HG03432 (cell line): Measurements from ENCODE around the gene CNTLN.
"Not testable (repeated sequence)": the region's sequence is repeated elsewhere in the genome, so short reads cannot be mapped to it uniquely, and the experiment has no call there.

Experiments used
- ATAC-seq: cut with Tn5 transposase; IDR thresholded peaks from one replicate; pipeline ENCODE4 v1.9.1; 2021; ENCODE audit warnings: mild to moderate bottlenecking, moderate library complexity; ENCODE audit not compliant: unreplicated experiment

Gene CNTLN

GRCh38 chr9:17397166-17397728, 262.4 kb downstream of the CNTLN start:
- not testable (repeated sequence) for ATAC-seq

DNA sequence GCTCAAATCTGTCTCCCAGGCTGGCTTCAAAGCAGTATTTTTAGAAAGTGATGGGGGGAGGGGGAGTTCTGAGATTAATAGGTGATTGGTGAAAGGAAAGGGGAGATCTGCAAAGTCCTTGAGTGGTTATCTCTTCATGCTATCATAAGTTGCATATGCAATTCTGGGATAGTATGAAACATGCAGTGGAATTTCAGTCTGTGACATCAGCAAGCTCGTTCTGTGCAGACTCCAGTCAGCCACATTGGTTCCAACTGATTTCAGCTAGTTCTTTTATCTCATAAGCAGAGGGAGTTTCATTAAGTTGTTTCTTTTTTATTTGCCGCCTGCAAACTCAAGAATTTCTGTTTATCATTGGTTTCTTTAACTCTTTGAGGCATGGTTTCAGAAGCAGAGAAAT, 263.5 kb downstream of the CNTLN start:
- no peak for ATAC-seq

DNA sequence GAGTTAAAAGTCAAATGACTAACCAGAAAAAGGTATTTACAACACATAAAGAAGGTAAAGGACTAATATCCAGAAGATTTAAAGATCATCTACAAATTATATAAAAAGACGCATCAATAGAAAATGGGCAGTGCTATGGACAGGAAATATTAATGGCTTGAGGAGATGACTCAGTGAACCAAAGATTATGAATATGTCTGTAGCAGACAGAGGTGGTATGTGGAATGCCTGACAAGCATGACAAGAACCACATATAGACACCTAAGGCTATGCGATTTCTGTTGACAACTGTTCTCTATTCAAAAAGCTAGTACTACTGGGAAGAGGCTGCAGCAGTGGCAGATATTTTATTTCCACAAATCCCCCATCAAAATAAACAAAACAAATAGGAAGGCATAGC, 267.0 kb downstream of the CNTLN start:
- ATAC-seq = no peak

- ATAC-seq = no peak
Observed at GRCh38 chr9:17402309-17402708, 267.5 kb downstream of the CNTLN start.

- no peak for ATAC-seq
Observed at GRCh38 chr9:17403539-17403938, 268.7 kb downstream of the CNTLN start.

- no peak for ATAC-seq
Observed at GRCh38 chr9:17414986-17415385, 280.1 kb downstream of the CNTLN start.

DNA sequence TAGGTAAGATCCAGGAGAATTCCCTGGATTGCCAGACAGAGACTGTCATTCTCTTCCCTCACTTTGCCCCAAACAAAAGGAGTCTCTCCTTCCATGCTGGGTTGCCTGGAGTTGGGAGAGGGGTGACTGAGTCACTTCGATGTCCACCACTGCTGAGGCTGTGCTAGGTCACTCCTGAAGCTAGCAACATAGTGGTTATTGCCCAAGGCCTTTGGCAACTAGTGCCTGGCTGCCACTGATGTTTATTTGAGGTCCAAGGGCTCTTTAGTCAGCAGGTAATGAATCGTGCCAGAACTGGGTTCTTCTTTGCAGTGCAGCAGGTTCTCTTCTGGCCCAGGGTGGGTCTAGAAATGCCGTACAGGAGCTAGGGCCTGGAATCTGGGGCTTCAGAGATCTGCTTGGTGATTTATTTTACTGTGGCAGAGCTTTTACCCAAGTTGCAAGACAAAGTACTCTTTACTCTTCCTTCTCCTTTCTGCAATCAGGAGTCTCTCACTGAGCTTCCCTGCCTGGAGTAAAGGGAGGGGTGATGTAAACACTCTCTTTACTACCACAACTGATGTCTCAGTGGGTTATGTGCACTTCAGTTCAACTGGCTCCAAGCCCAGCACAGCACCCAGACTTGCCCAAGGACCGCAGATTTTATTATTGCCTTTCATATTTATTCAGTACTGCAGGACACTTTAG, 288.3 kb downstream of the CNTLN start:
- ATAC-seq = no peak

DNA sequence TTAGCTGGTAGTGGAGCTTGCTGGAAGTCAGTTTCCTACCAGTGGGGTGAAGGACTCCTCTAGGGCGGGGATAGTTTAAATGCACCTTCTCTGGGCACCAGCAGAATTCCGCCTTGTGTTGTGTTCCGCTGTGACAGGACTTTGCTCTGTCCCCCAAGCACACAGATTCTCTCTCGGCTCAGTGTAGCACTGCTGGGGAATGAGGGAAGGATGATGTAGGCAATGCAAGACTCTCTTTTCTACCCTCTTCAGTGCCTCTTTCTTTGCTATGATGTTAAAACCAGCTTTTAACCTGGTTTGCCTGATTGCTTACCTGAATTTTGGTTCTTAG, 288.8 kb downstream of the CNTLN start:
- no peak for ATAC-seq

- ATAC-seq = no peak
Observed at GRCh38 chr9:17425384-17425783, 290.5 kb downstream of the CNTLN start.

GRCh38 chr9:17433526-17433925, 298.7 kb downstream of the CNTLN start:
- ATAC-seq = no peak

DNA sequence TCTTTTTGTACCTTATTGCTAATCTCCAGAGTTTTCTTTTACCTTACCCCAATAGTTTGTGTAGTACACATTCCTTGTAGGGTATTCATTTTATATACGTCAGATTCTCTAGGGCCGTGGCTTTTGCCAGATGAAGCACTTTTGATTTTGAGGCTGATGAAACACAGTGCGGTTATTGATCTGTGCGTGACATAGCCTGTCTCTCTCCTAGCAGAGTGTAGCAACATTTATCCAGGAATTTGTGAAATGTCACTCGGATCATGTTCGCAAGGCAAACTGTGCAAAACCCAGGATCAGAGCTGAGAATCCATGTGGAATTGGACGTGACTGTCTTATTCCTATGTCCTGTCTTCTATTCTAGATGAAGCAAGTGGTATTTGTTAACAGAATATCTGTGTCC, 302.0 kb downstream of the CNTLN start:
- no peak for ATAC-seq

GRCh38 chr9:17437813-17438212, 303.0 kb downstream of the CNTLN start:
- ATAC-seq = no peak

GRCh38 chr9:17445126-17445525, 310.3 kb downstream of the CNTLN start:
- ATAC-seq = not testable (repeated sequence)

DNA sequence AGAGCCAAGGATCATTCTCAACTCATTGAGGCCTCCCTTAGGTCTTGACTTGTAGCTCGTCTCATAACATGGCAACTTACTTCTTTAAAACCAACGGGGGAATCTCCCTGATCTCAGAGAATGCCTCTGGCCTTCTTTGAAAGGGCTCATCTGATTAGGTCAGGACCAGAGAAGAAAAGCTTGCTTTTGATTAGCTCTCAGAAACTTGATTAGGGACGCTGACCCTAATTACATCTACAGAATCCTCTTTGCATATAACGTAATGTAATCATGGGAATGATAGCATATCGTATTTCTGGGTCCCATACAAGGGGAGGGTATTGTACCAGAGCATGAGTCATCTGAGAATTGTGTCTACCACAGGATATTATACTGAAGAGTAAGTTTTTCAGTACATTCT, 318.9 kb downstream of the CNTLN start:
- ATAC-seq = no peak

GRCh38 chr9:17462869-17463464, 328.1 kb downstream of the CNTLN start:
- peak; percentile 75 for ATAC-seq

- ATAC-seq = no peak
Observed at GRCh38 chr9:17470036-17470813, 335.4 kb downstream of the CNTLN start.

GRCh38 chr9:17472126-17472525, 337.3 kb downstream of the CNTLN start:
- ATAC-seq = no peak

- no peak for ATAC-seq
Observed at GRCh38 chr9:17476401-17476800, 341.6 kb downstream of the CNTLN start.

GRCh38 chr9:17477816-17478215, 343.0 kb downstream of the CNTLN start:
- no peak for ATAC-seq

DNA sequence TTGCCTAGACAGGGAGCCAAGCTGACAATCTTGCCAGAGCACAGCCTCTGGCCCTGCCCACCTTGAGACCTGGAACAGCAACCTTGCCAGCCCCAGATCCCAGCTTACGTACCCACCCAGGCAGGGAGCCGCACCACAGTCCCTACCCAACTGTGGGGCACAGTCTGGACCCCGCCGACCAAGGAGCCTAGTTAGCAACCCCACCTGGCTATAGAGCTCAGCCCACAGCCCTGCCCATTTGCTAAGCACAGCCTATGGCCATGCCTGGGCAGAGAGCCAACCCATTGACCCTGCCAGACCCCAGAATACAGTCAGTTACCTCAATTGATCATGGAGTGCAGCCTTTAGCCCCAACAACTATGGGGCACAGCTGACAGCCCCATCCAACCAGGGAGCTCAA, 346.1 kb downstream of the CNTLN start:
- no peak for ATAC-seq

DNA sequence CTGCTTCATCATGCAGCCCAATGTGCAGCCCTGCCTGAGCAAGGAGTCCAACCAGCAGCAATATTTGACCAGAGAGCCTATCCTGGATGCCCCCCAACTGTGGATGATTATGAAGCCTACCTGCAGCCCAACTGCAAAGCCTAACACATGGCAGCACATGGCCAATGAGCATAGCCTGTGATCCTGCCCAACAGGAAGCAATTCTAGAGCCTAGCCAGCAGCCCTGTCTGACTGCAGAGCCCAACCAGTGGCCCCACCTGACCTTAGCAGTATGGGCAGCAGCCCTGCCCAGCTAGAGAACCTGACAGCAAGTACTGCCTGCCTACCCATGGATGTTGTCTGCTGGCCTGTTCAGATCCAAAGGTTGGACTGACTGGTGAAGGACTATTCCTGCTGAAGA, 346.7 kb downstream of the CNTLN start:
- no peak for ATAC-seq

DNA sequence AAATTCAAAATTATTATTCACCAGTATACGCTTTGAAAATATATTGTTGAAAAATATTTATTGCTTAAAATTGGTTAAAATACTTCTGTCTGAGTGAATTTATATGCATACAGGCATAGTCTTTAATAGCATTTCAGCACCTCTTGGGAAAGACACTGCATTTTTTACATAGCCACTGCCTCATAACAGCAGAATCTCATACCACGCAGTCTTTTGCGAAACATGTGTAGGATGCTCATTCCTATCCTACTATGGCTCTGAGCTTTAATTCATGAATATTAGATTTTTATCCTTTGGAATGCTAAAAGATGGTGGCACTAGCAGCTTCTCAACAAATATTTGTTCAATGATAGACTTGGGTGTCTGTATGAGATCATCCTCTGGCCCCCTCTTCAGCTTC, 350.1 kb downstream of the CNTLN start:
- no peak for ATAC-seq
